ENCODE data around the gene DCTN3.

Gene DCTN3

DNA sequence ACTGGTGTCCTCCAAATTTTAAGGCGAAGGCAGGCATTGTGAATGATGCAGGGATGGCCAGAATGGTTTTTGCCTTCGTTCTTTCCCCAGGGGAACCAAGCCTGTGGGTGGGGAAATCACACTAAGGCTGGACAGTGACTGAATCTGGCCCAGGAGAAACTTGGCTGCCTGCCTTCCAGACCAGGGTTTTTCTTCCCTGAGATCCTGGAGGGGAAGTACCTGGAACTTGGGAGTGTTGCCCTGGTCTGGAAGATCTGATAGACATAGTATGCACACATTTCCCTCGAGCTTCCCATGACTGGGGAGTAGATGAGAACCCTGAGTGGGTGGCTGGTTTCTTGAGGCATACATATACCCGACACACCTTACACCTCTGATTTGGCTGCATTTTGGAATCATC, 31.0 kb upstream of the DCTN3 start:
- H3K27me3 ChIP-seq (ENCODE audit: control insufficient read depth in 1 of 2, insufficient read depth in 1 of 2, low read length in 2 of 2): no peaks in the 10 kb centered on the region
- H3K9me3 ChIP-seq (ENCODE audit: control insufficient read depth, low read length): no peaks in the 10 kb centered on the region
- H3K18ac ChIP-seq (ENCODE audit: low read depth in 1 of 2, low read length in 2 of 2): peak overlapping the region; percentile 9 to 61
- peak overlapping the region; percentile 77 for H3K4me2 ChIP-seq (ENCODE audit: low read length, poor library complexity, severe bottlenecking)
- H2AFZ ChIP-seq (ENCODE audit: low read depth, low read length): no peak overlapping the region
- H2BK15ac ChIP-seq (ENCODE audit: low read depth, poor library complexity, severe bottlenecking): no peak overlapping the region
- DNase-seq: peak; percentile 48
- H3K36me3 ChIP-seq (ENCODE audit: control insufficient read depth in 1 of 2, insufficient read depth in 2 of 2, low read depth in 1 of 2, low read length in 2 of 2): peaks cover 27 to 28% of the 10 kb centered on the region in 2 experiments
- no peak overlapping the region for H3K23ac ChIP-seq (ENCODE audit: low read length in 2 of 2)
- 73% methylated on average over 2 of the region's 4 CpGs for WGBS
- peak overlapping the region; percentile 29 for H4K91ac ChIP-seq (ENCODE audit: low read length)
- H3K9ac ChIP-seq (ENCODE audit: low read length): peak overlapping the region; percentile 83
- peaks cover 29% of the 10 kb centered on the region for H3K79me1 ChIP-seq (replicated peaks; ENCODE audit: low read length, poor library complexity, severe bottlenecking)
- no peak overlapping the region for H2BK120ac ChIP-seq (ENCODE audit: low read depth, low read length)
- no peak overlapping the region for H2BK5ac ChIP-seq (ENCODE audit: low read depth, low read length, poor library complexity, severe bottlenecking)
- H3K4me1 ChIP-seq (ENCODE audit: control insufficient read depth, insufficient read depth, low read depth, low read length): peaks cover 41% of the 10 kb centered on the region
- H3K14ac ChIP-seq (ENCODE audit: low read length in 2 of 2): no peak overlapping the region
- H3K27ac ChIP-seq (ENCODE audit: low read length, poor library complexity, severe bottlenecking): peak overlapping the region; percentile 74
- no peak overlapping the region for H2BK12ac ChIP-seq (ENCODE audit: low read length in 2 of 2)
- H4K8ac ChIP-seq (ENCODE audit: low read length): peak overlapping the region; percentile 28
- H3K4me3 ChIP-seq (ENCODE audit: insufficient read depth in 1 of 2, low read depth in 1 of 2, low read length in 2 of 2): peak overlapping the region in 1 of 2 experiments; percentile 82
- H3K4ac ChIP-seq (ENCODE audit: low read depth in 1 of 2, low read length in 2 of 2): peak overlapping the region; percentile 51 to 55
- H2AK5ac ChIP-seq (ENCODE audit: low read length, severe bottlenecking): peak overlapping the region; percentile 6

- no peak overlapping the region for H2BK120ac ChIP-seq (ENCODE audit: low read depth, low read length)
- no peak overlapping the region for H3K14ac ChIP-seq (ENCODE audit: low read length in 2 of 2)
- peaks cover 44% of the 10 kb centered on the region for H3K4me1 ChIP-seq (ENCODE audit: control insufficient read depth, insufficient read depth, low read depth, low read length)
- H3K4me2 ChIP-seq (ENCODE audit: low read length, poor library complexity, severe bottlenecking): no peak overlapping the region
- H3K27ac ChIP-seq (ENCODE audit: low read length, poor library complexity, severe bottlenecking): no peak overlapping the region
- peaks cover 27 to 28% of the 10 kb centered on the region in 2 experiments for H3K36me3 ChIP-seq (ENCODE audit: control insufficient read depth in 1 of 2, insufficient read depth in 2 of 2, low read depth in 1 of 2, low read length in 2 of 2)
- no peaks in the 10 kb centered on the region for H3K27me3 ChIP-seq (ENCODE audit: control insufficient read depth in 1 of 2, insufficient read depth in 1 of 2, low read length in 2 of 2)
- no peak overlapping the region for H3K9ac ChIP-seq (ENCODE audit: low read length)
- H2BK15ac ChIP-seq (ENCODE audit: low read depth, poor library complexity, severe bottlenecking): no peak overlapping the region
- H3K18ac ChIP-seq (ENCODE audit: low read depth in 1 of 2, low read length in 2 of 2): no peak overlapping the region
- H3K9me3 ChIP-seq (ENCODE audit: control insufficient read depth, low read length): no peaks in the 10 kb centered on the region
- peak overlapping the region in 1 of 2 experiments; percentile 82 for H3K4me3 ChIP-seq (ENCODE audit: insufficient read depth in 1 of 2, low read depth in 1 of 2, low read length in 2 of 2)
- no peak overlapping the region for H2AK5ac ChIP-seq (ENCODE audit: low read length, severe bottlenecking)
- no peak overlapping the region for H2BK5ac ChIP-seq (ENCODE audit: low read depth, low read length, poor library complexity, severe bottlenecking)
- no peak overlapping the region for H3K4ac ChIP-seq (ENCODE audit: low read depth in 1 of 2, low read length in 2 of 2)
- H4K91ac ChIP-seq (ENCODE audit: low read length): peak overlapping the region; percentile 7
- H4K8ac ChIP-seq (ENCODE audit: low read length): no peak overlapping the region
- 93% methylated on average over 2 of the region's 5 CpGs for WGBS
- DNase-seq: no peak
- H3K23ac ChIP-seq (ENCODE audit: low read length in 2 of 2): no peak overlapping the region
- no peak overlapping the region for H2BK12ac ChIP-seq (ENCODE audit: low read length in 2 of 2)
- no peak overlapping the region for H2AFZ ChIP-seq (ENCODE audit: low read depth, low read length)
- peaks cover 29% of the 10 kb centered on the region for H3K79me1 ChIP-seq (replicated peaks; ENCODE audit: low read length, poor library complexity, severe bottlenecking)
Measured at GRCh38 chr9:34650816-34651215, 30.5 kb upstream of the DCTN3 start.

DNA sequence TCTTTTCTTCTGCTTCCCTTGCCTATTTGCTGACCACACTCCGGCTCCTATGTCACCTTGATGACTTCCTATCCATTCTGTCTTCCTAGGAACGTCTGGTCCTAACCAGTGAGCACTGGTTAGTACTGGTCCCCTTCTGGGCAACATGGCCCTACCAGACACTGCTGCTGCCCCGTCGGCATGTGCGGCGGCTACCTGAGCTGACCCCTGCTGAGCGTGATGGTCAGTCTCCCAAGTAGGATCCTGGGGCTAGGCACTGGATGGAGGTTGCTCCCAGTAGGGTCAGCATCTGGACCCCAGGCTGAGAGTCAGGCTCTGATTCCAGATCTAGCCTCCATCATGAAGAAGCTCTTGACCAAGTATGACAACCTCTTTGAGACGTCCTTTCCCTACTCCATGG, 28.4 kb upstream of the DCTN3 start:
- Histone ChIP-seq H2BK15ac (ENCODE audit: low read depth, poor library complexity, severe bottlenecking) (no peak overlapping the region), H2BK5ac (ENCODE audit: low read depth, low read length, poor library complexity, severe bottlenecking) (no peak overlapping the region), H3K18ac (ENCODE audit: low read depth in 1 of 2, low read length in 2 of 2) (no peak overlapping the region), H3K79me1 (replicated peaks; ENCODE audit: low read length, poor library complexity, severe bottlenecking) (peaks cover 29% of the 10 kb centered on the region), H2BK120ac (ENCODE audit: low read depth, low read length) (no peak overlapping the region), H3K27me3 (ENCODE audit: control insufficient read depth in 1 of 2, insufficient read depth in 1 of 2, low read length in 2 of 2) (no peaks in the 10 kb centered on the region), H3K23ac (ENCODE audit: low read length in 2 of 2) (no peak overlapping the region), H3K4me3 (ENCODE audit: insufficient read depth in 1 of 2, low read depth in 1 of 2, low read length in 2 of 2) (no peak overlapping the region), H2BK12ac (ENCODE audit: low read length in 2 of 2) (peak overlapping the region in 1 of 2 experiments; percentile 15), H3K4ac (ENCODE audit: low read depth in 1 of 2, low read length in 2 of 2) (no peak overlapping the region), H3K27ac (ENCODE audit: low read length, poor library complexity, severe bottlenecking) (no peak overlapping the region), H3K9ac (ENCODE audit: low read length) (no peak overlapping the region), H4K91ac (ENCODE audit: low read length) (no peak overlapping the region), H3K4me1 (ENCODE audit: control insufficient read depth, insufficient read depth, low read depth, low read length) (peaks cover 42% of the 10 kb centered on the region), H3K36me3 (ENCODE audit: control insufficient read depth in 1 of 2, insufficient read depth in 2 of 2, low read depth in 1 of 2, low read length in 2 of 2) (peaks cover 27 to 28% of the 10 kb centered on the region in 2 experiments), H3K4me2 (ENCODE audit: low read length, poor library complexity, severe bottlenecking) (no peak overlapping the region), H3K14ac (ENCODE audit: low read length in 2 of 2) (no peak overlapping the region), H4K8ac (ENCODE audit: low read length) (no peak overlapping the region), H2AK5ac (ENCODE audit: low read length, severe bottlenecking) (no peak overlapping the region), H2AFZ (ENCODE audit: low read depth, low read length) (no peak overlapping the region), H3K9me3 (ENCODE audit: control insufficient read depth, low read length) (no peaks in the 10 kb centered on the region)
- 95% methylated on average over 7 of the region's 8 CpGs for WGBS
- no peak for DNase-seq

GRCh38 chr9:34647651-34648050, 27.4 kb upstream of the DCTN3 start:
- Histone ChIP-seq H3K79me1 (replicated peaks; ENCODE audit: low read length, poor library complexity, severe bottlenecking) (peaks cover 26% of the 10 kb centered on the region), H3K14ac (ENCODE audit: low read length in 2 of 2) (peak overlapping the region in 1 of 2 experiments; percentile 86), H3K9ac (ENCODE audit: low read length) (peak overlapping the region; percentile 91), H3K4me3 (ENCODE audit: insufficient read depth in 1 of 2, low read depth in 1 of 2, low read length in 2 of 2) (peak overlapping the region in 1 of 2 experiments; percentile 86), H4K8ac (ENCODE audit: low read length) (peak overlapping the region; percentile 36), H2AK5ac (ENCODE audit: low read length, severe bottlenecking) (peak overlapping the region; percentile 8), H3K27me3 (ENCODE audit: control insufficient read depth in 1 of 2, insufficient read depth in 1 of 2, low read length in 2 of 2) (no peaks in the 10 kb centered on the region), H3K18ac (ENCODE audit: low read depth in 1 of 2, low read length in 2 of 2) (no peak overlapping the region), H3K4me2 (ENCODE audit: low read length, poor library complexity, severe bottlenecking) (peak overlapping the region; percentile 88), H3K4ac (ENCODE audit: low read depth in 1 of 2, low read length in 2 of 2) (peak overlapping the region in 1 of 2 experiments; percentile 9), H2BK120ac (ENCODE audit: low read depth, low read length) (no peak overlapping the region), H3K36me3 (ENCODE audit: control insufficient read depth in 1 of 2, insufficient read depth in 2 of 2, low read depth in 1 of 2, low read length in 2 of 2) (peaks cover 27 to 28% of the 10 kb centered on the region in 2 experiments), H2BK5ac (ENCODE audit: low read depth, low read length, poor library complexity, severe bottlenecking) (no peak overlapping the region), H3K23ac (ENCODE audit: low read length in 2 of 2) (no peak overlapping the region), H3K27ac (ENCODE audit: low read length, poor library complexity, severe bottlenecking) (no peak overlapping the region), H3K4me1 (ENCODE audit: control insufficient read depth, insufficient read depth, low read depth, low read length) (peaks cover 33% of the 10 kb centered on the region), H2BK15ac (ENCODE audit: low read depth, poor library complexity, severe bottlenecking) (no peak overlapping the region), H2AFZ (ENCODE audit: low read depth, low read length) (no peak overlapping the region), H2BK12ac (ENCODE audit: low read length in 2 of 2) (peak overlapping the region in 1 of 2 experiments; percentile 58), H4K91ac (ENCODE audit: low read length) (peak overlapping the region; percentile 19), H3K9me3 (ENCODE audit: control insufficient read depth, low read length) (no peaks in the 10 kb centered on the region)
- no peak for DNase-seq
- WGBS: 81% methylated on average over 10 of the region's 10 CpGs
